ENCODE results near the gene AP3B2. TPM values are rescaled to one million over a fixed set of nuclear protein-coding genes. Genes with fewer than 3 reads are reported as not detected.

The AP3B2 gene
- total RNA-seq, 1 experiment from 2014 or later: 0.07 TPM

GRCh38 chr15:82680200-82681102 lies 29.2 kb downstream of the AP3B2 start:
- Histone ChIP-seq H3K27ac (ENCODE audit: low read depth, low read length) (no peak overlapping the region), H3K4me3 (replicated peaks in 1 of 2; ENCODE audit: low read depth in 1 of 2, low read length in 2 of 2) (no peak overlapping the region)

GRCh38 chr15:82679626-82680199 lies 30.0 kb downstream of the AP3B2 start:
- no peaks in the 10 kb centered on the region for H3K36me3 ChIP-seq (ENCODE audit: control insufficient read depth in 1 of 2, insufficient read depth in 2 of 2, low read length in 2 of 2)
- ChIA-PET CTCF (no interaction called here), POLR2A (no interaction called here), RAD21 (ENCODE audit: low non-redundant PET in 1 of 2, low total read pairs in 2 of 2, uncharacterized antibody in 2 of 2, unreplicated experiment in 2 of 2) (no interaction called here)
- H3K4me2 ChIP-seq (ENCODE audit: low read length): no peak overlapping the region
- no peaks in the 10 kb centered on the region for H3K4me1 ChIP-seq (ENCODE audit: control insufficient read depth in 1 of 2, insufficient read depth in 2 of 2, low read length in 2 of 2)
- no peak overlapping the region for H3K4me3 ChIP-seq (replicated peaks in 1 of 2; ENCODE audit: low read depth in 1 of 2, low read length in 2 of 2)
- H3K27ac ChIP-seq (ENCODE audit: low read depth, low read length): no peak overlapping the region
- DNase-seq (ENCODE audit: low read depth, low spot score): no peak
- H3K79me2 ChIP-seq (ENCODE audit: insufficient read depth, low read length): no peaks in the 10 kb centered on the region
- H3K27me3 ChIP-seq (ENCODE audit: insufficient read depth, low read length): peaks cover 11% of the 10 kb centered on the region; the same call in 1 of the 2 replicates
- no peaks in the 10 kb centered on the region for H4K20me1 ChIP-seq (ENCODE audit: insufficient read depth)
- no peak overlapping the region for H3K9ac ChIP-seq (ENCODE audit: low read length)
- H3K9me2 ChIP-seq (ENCODE audit: insufficient read depth): no peaks in the 10 kb centered on the region
- no peak for ATAC-seq
- TF ChIP-seq SP1 (IDR thresholded peaks at IDR 0.05; ENCODE audit: low read depth): no peak
- TF ChIP-seq CBX3 (IDR thresholded peaks at IDR 0.05; ENCODE audit: low read depth): no peak
- no peak for TF ChIP-seq YY1 (IDR thresholded peaks at IDR 0.05; ENCODE audit: extremely low read depth, insufficient replicate concordance, low read depth, low read length)
- no peak for TF ChIP-seq JUND (IDR thresholded peaks at IDR 0.05)
- intact Hi-C loops (cut with micrococcal nuclease): no loop called here
- no peaks in the 10 kb centered on the region for H3K9me3 ChIP-seq (ENCODE audit: control insufficient read depth in 1 of 2, insufficient read depth in 1 of 2, low read depth in 1 of 2, low read length in 2 of 2)
- BruUV-seq (replicated peaks): no TSS peak
- H2AFZ ChIP-seq (ENCODE audit: low read depth, low read length, poor library complexity, severe bottlenecking): no peak overlapping the region

More at GRCh38 chr15:82680200-82681102, 29.2 kb downstream of the AP3B2 start:
- Histone ChIP-seq H3K9ac (ENCODE audit: low read length) (no peak overlapping the region), H3K4me1 (ENCODE audit: control insufficient read depth in 1 of 2, insufficient read depth in 2 of 2, low read length in 2 of 2) (no peaks in the 10 kb centered on the region), H3K36me3 (ENCODE audit: control insufficient read depth in 1 of 2, insufficient read depth in 2 of 2, low read length in 2 of 2) (no peaks in the 10 kb centered on the region), H4K20me1 (ENCODE audit: insufficient read depth) (no peaks in the 10 kb centered on the region), H3K9me3 (ENCODE audit: control insufficient read depth in 1 of 2, insufficient read depth in 1 of 2, low read depth in 1 of 2, low read length in 2 of 2) (no peaks in the 10 kb centered on the region), H3K4me2 (ENCODE audit: low read length) (no peak overlapping the region), H3K27me3 (ENCODE audit: insufficient read depth, low read length) (peaks cover 11% of the 10 kb centered on the region), H3K79me2 (ENCODE audit: insufficient read depth, low read length) (no peaks in the 10 kb centered on the region), H2AFZ (ENCODE audit: low read depth, low read length, poor library complexity, severe bottlenecking) (no peak overlapping the region), H3K9me2 (ENCODE audit: insufficient read depth) (no peaks in the 10 kb centered on the region)
- ATAC-seq (no peak), DNase-seq (ENCODE audit: low read depth, low spot score) (no peak)
- no peak for TF ChIP-seq FOSL1 (IDR thresholded peaks at IDR 0.05; ENCODE audit: low read depth)
- RAD21 ChIA-PET (ENCODE audit: low non-redundant PET in 1 of 2, low total read pairs in 2 of 2, uncharacterized antibody in 2 of 2, unreplicated experiment in 2 of 2): no interaction called here
- CTCF ChIA-PET: no interaction called here
- POLR2A ChIA-PET: no interaction called here
- intact Hi-C loops (cut with micrococcal nuclease): no loop called here
- no TSS peak for BruUV-seq (replicated peaks)

Data from HCT116 (cell line).